SU-DHL-6 (cell line): ENCODE results near the gene CDKAL1.

Experiments used
- CTCF ChIP-seq: fragments of 200-600 bp; sonication (generic); IDR thresholded peaks from one replicate; pipeline ENCODE4 v1.5.1; 2017; ENCODE audit warnings: antibody characterized with exemption, mild to moderate bottlenecking, low read length, moderate library complexity; ENCODE audit not compliant: insufficient read depth, poor library complexity, severe bottlenecking
- EZH2phosphoT487 ChIP-seq: fragments of 200-600 bp; sonication (generic), shearing (Covaris generic); conservative IDR thresholded peaks from 2 replicates; pipeline ENCODE4 v1.6.1; 2018; ENCODE audit warnings: mild to moderate bottlenecking, antibody characterized with exemption, low read length, moderate library complexity, mixed read lengths

GRCh38 chr6:20653085-20653479, 118.8 kb downstream of the CDKAL1 start:
- no peak for TF ChIP-seq CTCF
- TF ChIP-seq EZH2phosphoT487, result no peak
